Adrenal gland (tissue), 12 donors: ENCODE results near the gene AXIN2. TPM values are rescaled to one million over a fixed set of nuclear protein-coding genes. Genes with fewer than 3 reads are reported as not detected.

Experiments
- DNase-seq, 7 donors: peaks; one replicate each; pipeline ENCODE4 v3.0.0-alpha.2; 2019 to 2020
- H3K27ac ChIP-seq, 5 donors: fragments of 200-600 bp; sonication (generic) in 4 of 5; 1 replicate in 3 of 5; 2 replicates in 2 of 5; pipeline versions ENCODE4 v1.5.1 to v1.8.0; 2016 to 2020; ENCODE audit warnings: mild to moderate bottlenecking in 1 of 5
- H3K27me3 ChIP-seq: fragments of 200-600 bp; 2 replicates; pipeline ENCODE4 v1.8.0; 2021
- H3K36me3 ChIP-seq, 2 donors: fragments of 200-600 bp; replicated peaks in 1 of 2; 1 replicate in 1 of 2; 2 replicates in 1 of 2; pipeline versions ENCODE4 v1.5.1 to v1.8.0; 2018 to 2022
- H3K4me1 ChIP-seq, 2 donors: fragments of 200-600 bp; replicated peaks in 1 of 2; 1 replicate in 1 of 2; 2 replicates in 1 of 2; pipeline versions ENCODE4 v1.5.1 to v1.8.0; 2018 to 2021
- H3K4me3 ChIP-seq, 4 donors: fragments of 200-600 bp; sonication (generic) in 3 of 4; one replicate each; pipeline ENCODE4 v1.5.1; 2016 to 2018
- H3K9me3 ChIP-seq, 3 donors: fragments of 200-600 bp; sonication (generic) in 1 of 3; replicated peaks in 1 of 3; 1 replicate in 2 of 3; 2 replicates in 1 of 3; pipeline versions ENCODE4 v1.5.1 to v1.8.0; 2016 to 2021
- POLR2A ChIP-seq, 2 donors: fragments of 450-650 bp; IDR thresholded peaks; one replicate each; pipeline ENCODE4 v1.6.1; 2017; ENCODE audit warnings: antibody characterized with exemption in 2 of 2, mild to moderate bottlenecking in 2 of 2, moderate library complexity in 1 of 2
- WGBS, 4 donors: extraction: QIAGEN DNeasy Blood & Tissue Kit in 2 of 4; methylation state at CpG; one replicate each; pipeline versions ENCODE4 v1.1.5 to v1.1.7; 2013 to 2017; 5-methylcytosine and 5-hydroxymethylcytosine counted together
- intact Hi-C, 2 donors: fragments of 100-400 bp; cut with DNase I; formaldehyde crosslinking; loops; one replicate each; pipeline versions ENCODE4 v1.14.1 to v1.15.0; 2022 to 2023
- polyA plus RNA-seq, 3 donors: library from polyadenylated mRNA; stranded (reverse); fragments of 200-250 nt in 2 of 3; fragments of 350-450 nt in 1 of 3; fragmentation: Illumina TruSeq in 1 of 3; extraction: RNeasy Lipid Tissue Mini Kit (QIAGEN cat#74804) in 1 of 3; gene quantifications; one replicate each; pipeline ENCODE4 v1.2.3, GENCODE V29; 2013 to 2014
- total RNA-seq, 9 donors: library from RNA; depleted of rRNA in 4 of 9; stranded (reverse); fragments of >200 nt in 4 of 9; fragments of 120-200 nt in 1 of 9; fragmentation: NEBNext Ultra II Directional in 1 of 9; extraction: Animal tissue kit (Norgen Biotek cat#: 25700) in 1 of 9; gene quantifications; one replicate each; pipeline versions ENCODE4 v1.1.0 to v1.2.4, GENCODE V29; 2013 to 2023
- TF ChIP-seq, protein P1 (sequence below), 6 experiments: fragments of 450-650 bp in 4 of 6; fragments of 200-600 bp in 2 of 6; sonication (generic) in 1 of 6; IDR thresholded peaks; 1 replicate in 5 of 6; 2 replicates in 1 of 6; pipeline versions ENCODE4 v1.5.1 to v1.8.0; 2016 to 2021; ENCODE audit warnings: antibody characterized with exemption in 6 of 6, mild to moderate bottlenecking in 2 of 6, moderate library complexity in 1 of 6
- donor health status: healthy with polysubstance abuse.
- donor health status: Bipolar disorder and iron deficiency.
- donor health status: DM: yes; HTN: yes; CAD: no.
- donor health status: DM: no; HTN: no; CAD: no.
- donor health status: DM: no; HTN: no; CAD: no.
- donor health status: DM: yes; HTN: yes; CAD: no.

AXIN2 gene
- total and polyA plus RNA-seq, 12 donors, result 4.4 to 47.3 (median 18.3) TPM

DNA sequence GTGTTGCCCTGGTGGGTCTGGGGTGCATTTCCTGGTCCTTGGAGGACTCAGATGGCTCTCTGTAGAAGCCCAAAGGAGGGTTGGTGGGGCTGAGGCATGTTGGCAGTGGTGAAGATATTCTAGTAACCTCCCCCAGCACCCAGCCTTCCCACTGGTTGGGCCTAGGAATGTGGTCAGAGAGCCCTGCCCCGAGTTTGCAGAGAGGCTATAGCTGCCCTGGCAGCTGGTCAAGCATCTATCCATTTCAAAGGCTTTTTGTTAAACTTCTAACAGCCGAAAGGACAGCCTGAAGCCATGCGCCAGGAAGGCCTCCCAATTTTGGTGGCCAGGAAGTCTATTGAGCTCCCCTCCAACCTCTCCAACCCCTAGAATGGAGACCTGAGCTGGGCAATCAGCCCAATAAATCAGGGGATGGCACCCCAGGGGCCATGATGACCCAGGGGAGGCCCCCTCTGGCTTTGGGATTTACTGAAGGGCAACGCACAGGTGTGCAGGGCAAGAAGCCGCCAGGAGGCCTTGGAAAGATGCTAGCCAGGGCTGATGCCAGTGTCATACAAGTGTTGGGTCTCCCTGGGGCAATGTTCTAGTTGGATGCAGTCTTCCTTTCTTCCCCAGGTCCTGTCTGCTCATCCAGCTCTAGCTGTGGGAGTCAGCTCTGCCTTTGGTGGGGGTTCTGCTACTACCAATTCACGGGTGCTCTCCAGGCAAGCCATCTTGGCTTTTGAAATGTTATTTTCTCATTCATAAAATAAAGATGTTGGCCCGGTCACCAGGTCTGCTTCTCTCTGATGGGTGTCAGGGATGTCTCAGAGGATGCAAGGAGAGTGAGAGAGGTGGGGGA is 30.9 kb upstream of the AXIN2 start:
- Histone ChIP-seq H3K27me3 (no peaks in the 10 kb centered on the region), H3K27ac (no peak overlapping the region), H3K36me3 (no peaks in the 10 kb centered on the region), H3K4me3 (no peak overlapping the region), H3K9me3 (no peaks in the 10 kb centered on the region), H3K4me1 (peaks cover 4 to 8% of the 10 kb centered on the region in 2 donors)
- DNase-seq, result no peak
- WGBS, 4 donors, result 80 to 96% (median 92%) methylated on average over 4 to 7 of the region's 7 CpGs
- intact Hi-C loops, result no loop called here
- TF ChIP-seq, protein P1, sequence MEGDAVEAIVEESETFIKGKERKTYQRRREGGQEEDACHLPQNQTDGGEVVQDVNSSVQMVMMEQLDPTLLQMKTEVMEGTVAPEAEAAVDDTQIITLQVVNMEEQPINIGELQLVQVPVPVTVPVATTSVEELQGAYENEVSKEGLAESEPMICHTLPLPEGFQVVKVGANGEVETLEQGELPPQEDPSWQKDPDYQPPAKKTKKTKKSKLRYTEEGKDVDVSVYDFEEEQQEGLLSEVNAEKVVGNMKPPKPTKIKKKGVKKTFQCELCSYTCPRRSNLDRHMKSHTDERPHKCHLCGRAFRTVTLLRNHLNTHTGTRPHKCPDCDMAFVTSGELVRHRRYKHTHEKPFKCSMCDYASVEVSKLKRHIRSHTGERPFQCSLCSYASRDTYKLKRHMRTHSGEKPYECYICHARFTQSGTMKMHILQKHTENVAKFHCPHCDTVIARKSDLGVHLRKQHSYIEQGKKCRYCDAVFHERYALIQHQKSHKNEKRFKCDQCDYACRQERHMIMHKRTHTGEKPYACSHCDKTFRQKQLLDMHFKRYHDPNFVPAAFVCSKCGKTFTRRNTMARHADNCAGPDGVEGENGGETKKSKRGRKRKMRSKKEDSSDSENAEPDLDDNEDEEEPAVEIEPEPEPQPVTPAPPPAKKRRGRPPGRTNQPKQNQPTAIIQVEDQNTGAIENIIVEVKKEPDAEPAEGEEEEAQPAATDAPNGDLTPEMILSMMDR (IDR thresholded peaks at IDR 0.05), result no peak
- no peak for TF ChIP-seq POLR2A (IDR thresholded peaks at IDR 0.05)

DNA sequence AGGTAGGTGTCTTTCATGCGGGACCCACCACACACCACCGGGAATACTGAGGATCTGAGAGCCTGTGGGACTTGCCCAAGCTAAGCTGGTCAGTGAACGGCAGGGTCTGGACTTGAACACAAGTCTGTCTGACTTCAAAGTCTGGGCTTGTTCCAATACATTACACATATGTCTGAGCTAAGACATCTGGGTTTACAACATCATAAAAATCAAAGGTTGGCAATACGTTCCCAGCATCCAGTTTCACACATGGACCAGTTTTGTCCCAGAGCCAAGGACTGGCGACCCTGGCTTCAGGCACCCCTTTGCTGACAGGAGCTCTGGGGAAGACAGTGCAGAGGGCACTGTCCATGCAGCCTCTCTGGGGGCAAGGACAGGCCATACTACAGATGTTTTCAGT is 27.9 kb upstream of the AXIN2 start:
- Histone ChIP-seq H3K27ac (no peak overlapping the region), H3K27me3 (no peaks in the 10 kb centered on the region), H3K4me3 (no peak overlapping the region), H3K4me1 (peaks cover 14 to 17% of the 10 kb centered on the region in 2 donors), H3K36me3 (no peaks in the 10 kb centered on the region), H3K9me3 (no peaks in the 10 kb centered on the region)
- no peak for DNase-seq
- TF ChIP-seq POLR2A (IDR thresholded peaks at IDR 0.05), result no peak
- TF ChIP-seq, protein P1 (IDR thresholded peaks at IDR 0.05), result no peak
- intact Hi-C loops, result no loop called here
- WGBS, 4 donors, result 94 to 96% (median 95%) methylated on average over 4 to 5 of the region's 5 CpGs

DNA sequence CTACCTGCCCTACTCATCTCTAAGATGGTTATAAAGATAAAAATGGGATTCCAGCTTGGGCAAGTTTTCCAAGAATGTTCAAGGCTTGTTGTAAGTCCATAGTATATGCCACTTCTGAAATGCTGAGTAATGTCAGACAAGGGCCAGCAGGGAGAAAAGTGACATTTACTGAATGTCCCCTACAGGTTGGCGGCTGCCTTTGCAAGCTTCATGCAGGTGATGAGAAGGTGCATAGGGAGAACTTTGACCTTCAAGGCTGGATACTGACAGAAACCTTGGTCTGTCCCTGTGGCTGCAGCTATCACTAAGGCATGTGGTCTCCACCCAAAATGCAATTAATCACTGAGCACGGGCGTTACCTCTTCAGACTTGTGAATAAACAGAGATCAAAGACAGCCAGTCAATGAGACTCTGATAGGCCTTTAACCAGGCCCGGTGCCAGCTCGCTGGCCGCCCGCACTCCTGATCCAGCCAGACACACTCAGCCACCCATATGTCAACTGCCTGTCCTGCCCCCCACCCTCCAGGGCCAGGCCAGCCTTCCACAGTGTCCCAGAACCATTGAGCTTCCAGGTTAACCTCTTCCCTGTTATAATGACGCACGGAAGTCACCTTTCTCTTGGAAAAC is 26.8 kb upstream of the AXIN2 start:
- 50 to 70% (median 56%) methylated on average over 9 of the region's 9 CpGs for WGBS, 4 donors
- H3K27ac ChIP-seq, result no peak overlapping the region

More for the DNA sequence above, 26.8 kb upstream of the AXIN2 start:
- Histone ChIP-seq H3K9me3 (no peaks in the 10 kb centered on the region), H3K36me3 (no peaks in the 10 kb centered on the region), H3K4me1 (peaks cover 20 to 21% of the 10 kb centered on the region in 2 donors), H3K4me3 (no peak overlapping the region), H3K27me3 (no peaks in the 10 kb centered on the region)
- DNase-seq, result peak in 6 of 7 donors; percentile 48 to 68 (median 60)
- TF ChIP-seq, protein P1 (IDR thresholded peaks at IDR 0.05), result peak in 2 of 6 experiments; percentile 15 to 27
- TF ChIP-seq POLR2A (IDR thresholded peaks at IDR 0.05), result no peak
- intact Hi-C loops, result no loop called here
